Liver (tissue), 3 donors: ENCODE results near the gene RAD54L2.
"Not testable (repeated sequence)": the region's sequence is repeated elsewhere in the genome, so short reads cannot be mapped to it uniquely, and the experiment has no call there.

Experiments
- ATF3 ChIP-seq: IDR thresholded peaks from 2 replicates; pipeline ENCODE4 v1.6.1; 2016; ENCODE audit warnings: antibody characterized with exemption
- CTCF ChIP-seq: fragments of 150-350 bp; IDR thresholded peaks from 2 replicates; pipeline ENCODE4 v1.5.1; 2017; ENCODE audit warnings: improper control_type of control experiment, low read depth, low read length; ENCODE audit not compliant: missing input control
- EGR1 ChIP-seq, 2 donors: IDR thresholded peaks; 2 replicates each; pipeline ENCODE4 v1.6.1; 2016 to 2018; ENCODE audit warnings: antibody characterized with exemption in 2 of 2, low read depth in 2 of 2
- GABPA ChIP-seq, 2 donors: IDR thresholded peaks in 1 of 2; conservative IDR thresholded peaks in 1 of 2; 2 replicates each; pipeline ENCODE4 v1.6.1; 2016; ENCODE audit warnings: antibody characterized with exemption in 2 of 2, mild to moderate bottlenecking in 1 of 2, moderate library complexity in 1 of 2
- RAD21 ChIP-seq, 2 donors: IDR thresholded peaks; 2 replicates each; pipeline ENCODE4 v1.6.1; 2016; ENCODE audit warnings: antibody characterized with exemption in 2 of 2, mild to moderate bottlenecking in 2 of 2
- RXRA ChIP-seq, 2 donors: IDR thresholded peaks; 2 replicates each; pipeline ENCODE4 v1.6.1; 2017 to 2018; ENCODE audit warnings: antibody characterized with exemption in 2 of 2, mild to moderate bottlenecking in 1 of 2
- SP1 ChIP-seq: IDR thresholded peaks from 2 replicates; pipeline ENCODE4 v1.6.1; 2018; ENCODE audit warnings: antibody characterized with exemption, mild to moderate bottlenecking
- TAF1 ChIP-seq: conservative IDR thresholded peaks from 2 replicates; pipeline ENCODE4 v1.6.1; 2016; ENCODE audit warnings: antibody characterized with exemption, mild to moderate bottlenecking
- TF ChIP-seq, protein P1 (sequence below): IDR thresholded peaks from 2 replicates; pipeline ENCODE4 v1.6.1; 2016; ENCODE audit warnings: antibody characterized with exemption
- TF ChIP-seq, protein P2 (sequence below): IDR thresholded peaks from 2 replicates; pipeline ENCODE4 v1.6.1; 2016; ENCODE audit warnings: antibody characterized with exemption, mild to moderate bottlenecking
- donor health status: healthy.
- donor health status: healthy.

DNA sequence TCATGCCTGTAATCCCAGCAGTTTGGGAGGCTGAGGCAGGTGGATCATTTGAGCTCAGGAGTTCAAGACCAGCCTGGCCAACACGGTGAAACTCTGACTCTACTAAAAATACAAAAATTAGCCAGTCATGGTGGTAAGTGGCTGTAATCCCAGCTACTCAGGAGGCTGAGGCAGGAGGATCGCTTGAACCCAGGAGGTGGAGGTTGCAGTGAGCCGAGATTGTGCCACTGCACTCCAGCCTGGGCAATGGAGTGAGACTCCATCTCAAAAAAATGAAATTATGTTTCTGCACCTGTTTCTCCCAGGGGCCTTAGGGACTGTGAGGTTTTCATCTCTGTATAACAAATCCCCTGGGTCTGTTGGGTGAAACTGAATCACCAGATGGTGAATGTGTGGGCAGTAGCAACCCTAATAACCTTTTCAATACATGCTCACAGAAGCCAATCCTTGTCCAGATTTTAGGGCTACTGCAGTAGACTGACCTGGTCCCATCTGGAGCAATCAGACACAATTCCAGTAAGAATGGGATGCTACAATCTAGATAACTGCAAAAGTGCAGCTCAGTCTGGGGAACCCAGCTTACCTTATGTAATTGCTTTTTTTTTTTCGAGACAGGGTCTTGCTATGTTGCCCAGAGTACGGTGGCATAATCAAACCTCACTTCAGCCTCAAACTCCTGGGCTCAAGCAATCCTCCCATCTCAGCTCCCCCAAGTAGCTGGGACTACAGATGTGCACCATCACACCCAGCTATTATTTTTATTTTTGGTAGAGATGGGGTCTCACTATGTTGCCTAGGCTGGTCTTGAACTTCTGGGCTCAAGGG is 17.4 kb upstream of the RAD54L2 start:
- not testable (repeated sequence) for TF ChIP-seq CTCF; RXRA (IDR thresholded peaks at IDR 0.05); TAF1; GABPA (IDR thresholded peaks at IDR 0.05 in 1 of 2, conservative IDR thresholded peaks at IDR 0.05 in 1 of 2); SP1; RAD21 (IDR thresholded peaks at IDR 0.05); EGR1 (IDR thresholded peaks at IDR 0.05; ENCODE audit: low read depth in 2 of 2); ATF3
- TF ChIP-seq, protein P1, sequence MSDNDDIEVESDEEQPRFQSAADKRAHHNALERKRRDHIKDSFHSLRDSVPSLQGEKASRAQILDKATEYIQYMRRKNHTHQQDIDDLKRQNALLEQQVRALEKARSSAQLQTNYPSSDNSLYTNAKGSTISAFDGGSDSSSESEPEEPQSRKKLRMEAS, result not testable (repeated sequence)
- TF ChIP-seq, protein P2, sequence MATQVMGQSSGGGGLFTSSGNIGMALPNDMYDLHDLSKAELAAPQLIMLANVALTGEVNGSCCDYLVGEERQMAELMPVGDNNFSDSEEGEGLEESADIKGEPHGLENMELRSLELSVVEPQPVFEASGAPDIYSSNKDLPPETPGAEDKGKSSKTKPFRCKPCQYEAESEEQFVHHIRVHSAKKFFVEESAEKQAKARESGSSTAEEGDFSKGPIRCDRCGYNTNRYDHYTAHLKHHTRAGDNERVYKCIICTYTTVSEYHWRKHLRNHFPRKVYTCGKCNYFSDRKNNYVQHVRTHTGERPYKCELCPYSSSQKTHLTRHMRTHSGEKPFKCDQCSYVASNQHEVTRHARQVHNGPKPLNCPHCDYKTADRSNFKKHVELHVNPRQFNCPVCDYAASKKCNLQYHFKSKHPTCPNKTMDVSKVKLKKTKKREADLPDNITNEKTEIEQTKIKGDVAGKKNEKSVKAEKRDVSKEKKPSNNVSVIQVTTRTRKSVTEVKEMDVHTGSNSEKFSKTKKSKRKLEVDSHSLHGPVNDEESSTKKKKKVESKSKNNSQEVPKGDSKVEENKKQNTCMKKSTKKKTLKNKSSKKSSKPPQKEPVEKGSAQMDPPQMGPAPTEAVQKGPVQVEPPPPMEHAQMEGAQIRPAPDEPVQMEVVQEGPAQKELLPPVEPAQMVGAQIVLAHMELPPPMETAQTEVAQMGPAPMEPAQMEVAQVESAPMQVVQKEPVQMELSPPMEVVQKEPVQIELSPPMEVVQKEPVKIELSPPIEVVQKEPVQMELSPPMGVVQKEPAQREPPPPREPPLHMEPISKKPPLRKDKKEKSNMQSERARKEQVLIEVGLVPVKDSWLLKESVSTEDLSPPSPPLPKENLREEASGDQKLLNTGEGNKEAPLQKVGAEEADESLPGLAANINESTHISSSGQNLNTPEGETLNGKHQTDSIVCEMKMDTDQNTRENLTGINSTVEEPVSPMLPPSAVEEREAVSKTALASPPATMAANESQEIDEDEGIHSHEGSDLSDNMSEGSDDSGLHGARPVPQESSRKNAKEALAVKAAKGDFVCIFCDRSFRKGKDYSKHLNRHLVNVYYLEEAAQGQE, result not testable (repeated sequence)
